Pulmonary artery endothelial cell (primary cell): ENCODE results near the gene ITPR2. TPM values are rescaled to one million over a fixed set of nuclear protein-coding genes. Genes with fewer than 3 reads are reported as not detected.
"Not testable (repeated sequence)": the region's sequence is repeated elsewhere in the genome, so short reads cannot be mapped to it uniquely, and the experiment has no call there.

Experiments
- DNase-seq: peaks from one replicate; pipeline ENCODE4 v3.0.0-alpha.2; 2011; ENCODE audit warnings: low read depth, low spot score
- total RNA-seq: library from RNA; depleted of rRNA; stranded (reverse); fragments of >200 nt; gene quantifications from 2 replicates; pipeline ENCODE4 v1.2.3, GENCODE V29; 2014

The ITPR2 gene
- 48.7 and 96.2 TPM in 2 replicates for total RNA-seq

DNA sequence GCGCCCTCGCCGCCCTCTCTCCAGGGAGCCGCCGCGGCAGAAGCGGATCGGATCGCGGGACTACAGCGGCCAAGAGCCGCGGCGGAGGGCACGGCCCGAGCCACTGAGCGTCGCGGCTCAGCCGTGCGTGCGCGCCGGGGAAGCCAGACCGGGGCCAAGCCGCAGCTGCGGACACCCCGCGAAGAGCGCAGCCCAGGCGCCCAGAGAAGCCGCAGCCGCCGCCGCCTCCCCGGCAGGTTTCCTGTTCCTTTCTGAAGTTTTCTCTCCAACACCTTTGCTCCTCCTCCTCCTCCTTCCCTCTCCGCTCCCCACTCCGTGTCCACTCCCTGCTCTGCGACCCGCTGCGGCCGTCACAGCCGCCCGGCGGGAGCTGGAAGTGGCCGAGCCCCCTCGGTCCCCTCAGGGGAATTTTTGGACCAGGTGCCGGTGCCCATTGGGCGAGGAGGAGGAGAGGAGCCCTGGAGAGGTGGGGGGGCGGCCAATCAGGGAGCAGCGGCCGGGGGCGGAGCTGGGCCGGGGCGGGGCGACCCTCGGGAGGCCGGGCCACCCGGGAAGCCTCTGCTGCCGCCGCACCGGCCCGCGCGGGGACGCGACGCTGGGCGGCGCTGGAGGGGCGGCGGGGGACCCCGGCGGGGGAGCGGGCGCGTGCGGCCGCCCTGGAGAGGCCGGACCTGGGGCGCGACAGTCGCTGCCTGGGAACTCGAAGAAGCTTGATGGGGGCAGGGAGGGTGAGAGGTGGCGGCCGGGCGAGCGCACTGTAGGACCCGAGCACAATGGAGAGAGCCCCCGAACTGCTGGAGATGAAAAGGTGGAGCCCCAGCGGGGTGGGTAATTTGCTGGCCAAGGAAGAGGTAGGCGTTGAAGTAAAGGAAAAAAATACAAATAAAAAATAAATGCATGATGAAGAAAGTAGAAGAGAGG is at the start of gene ITPR2:
ITPR2 (minus strand) TSS at position 373 of the 921 bp plus-strand sequence. CDS start 413 bp downstream, outside the sequence.
- DNase-seq: no peak

DNA sequence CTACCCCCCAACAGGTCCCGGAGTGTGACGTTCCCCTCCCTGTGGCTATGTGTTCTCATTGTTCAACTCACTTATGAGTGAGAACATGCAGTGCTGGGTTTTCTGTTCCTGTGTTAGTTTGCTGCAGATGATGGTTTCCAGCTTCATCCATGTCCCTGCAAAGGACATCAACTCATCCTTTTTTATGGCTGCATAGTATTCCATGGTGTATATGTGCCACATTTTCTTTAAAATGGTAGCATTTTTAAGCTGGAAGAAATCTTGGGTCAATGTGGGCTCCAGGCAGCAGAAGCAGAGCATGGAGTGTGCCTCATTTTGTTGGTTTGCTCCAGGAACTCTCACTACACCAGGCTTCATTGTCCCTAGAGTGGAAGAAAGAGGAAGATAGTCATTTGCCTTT is 47.6 kb upstream of the ITPR2 start:
- no peak for DNase-seq

DNA sequence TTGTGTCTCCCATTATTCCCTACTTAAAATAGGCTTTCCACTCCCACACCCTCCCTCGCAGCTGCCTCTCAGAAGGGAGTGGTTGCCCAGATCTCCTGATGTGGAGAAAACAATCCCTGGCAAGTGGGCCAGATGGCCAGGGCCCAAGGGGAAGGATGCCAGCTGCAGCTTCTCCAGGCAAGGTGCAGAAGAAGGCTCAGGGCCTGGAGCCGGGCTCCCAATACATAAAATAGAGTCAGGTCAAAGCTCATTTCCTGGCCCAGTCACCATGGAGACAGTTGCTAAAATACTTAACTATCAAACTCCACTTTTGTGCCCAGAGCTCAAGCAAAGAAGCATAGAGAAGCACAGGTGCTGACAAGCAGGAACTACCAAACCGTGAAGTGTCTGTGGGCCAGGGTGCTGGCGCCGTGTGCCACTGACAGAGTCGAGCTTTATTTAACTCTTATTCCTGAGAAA is 45.7 kb upstream of the ITPR2 start:
- DNase-seq: peak; percentile 71

DNA sequence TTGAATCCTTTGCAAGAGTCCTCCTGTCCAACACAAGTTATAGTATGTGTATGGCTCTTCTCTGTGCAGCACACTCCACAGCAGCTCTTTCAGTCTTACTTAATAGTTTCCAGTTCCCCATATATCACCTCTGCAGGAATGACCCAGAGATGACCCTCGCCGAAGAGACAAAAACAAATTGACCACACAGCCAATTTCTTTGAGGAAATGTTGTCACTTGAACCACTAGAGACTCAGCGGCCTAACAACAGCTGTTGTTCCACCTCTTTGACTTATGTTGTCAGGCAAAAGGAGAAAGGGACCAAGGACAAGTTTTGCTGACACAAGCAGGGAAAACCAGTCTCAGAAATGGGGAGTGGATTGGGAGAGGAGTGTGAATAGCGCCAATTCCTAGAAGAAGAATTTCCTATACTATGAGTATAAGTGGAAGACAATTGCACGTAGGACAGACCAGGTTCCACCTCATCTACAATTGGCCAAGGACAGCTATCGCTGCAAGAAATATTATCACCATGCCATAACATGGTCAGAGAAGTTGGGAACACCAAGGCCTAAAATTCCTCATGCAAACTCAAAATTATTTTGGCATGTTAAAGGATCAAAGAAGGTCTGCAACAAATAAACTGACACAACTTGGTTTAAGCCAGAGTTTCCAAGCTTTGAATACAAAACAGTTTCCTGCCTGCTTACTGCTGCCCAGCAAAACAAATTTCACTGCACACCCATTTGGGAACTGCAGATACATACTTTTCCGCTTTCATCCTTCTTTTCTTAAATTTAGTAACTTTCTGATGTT is 41.7 kb upstream of the ITPR2 start:
- DNase-seq: no peak

DNA sequence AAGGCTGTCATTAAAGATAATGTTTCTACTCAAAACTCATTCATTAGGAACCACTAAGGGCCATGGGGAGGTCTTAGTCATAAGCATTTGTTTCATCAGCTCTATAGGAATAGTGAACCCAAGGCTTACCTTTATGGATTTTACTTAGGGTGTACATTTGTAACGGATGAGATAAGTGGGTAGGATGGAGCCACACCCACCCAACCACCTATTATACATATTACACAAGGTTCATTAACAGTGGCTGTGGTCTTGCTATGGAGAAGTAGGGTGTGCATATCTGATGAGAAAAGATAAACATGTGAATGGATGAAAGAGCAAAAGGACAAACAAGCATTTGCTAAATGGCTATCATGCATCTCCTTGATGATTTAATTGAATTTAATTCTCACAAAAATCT is 39.6 kb upstream of the ITPR2 start:
- DNase-seq: no peak

DNA sequence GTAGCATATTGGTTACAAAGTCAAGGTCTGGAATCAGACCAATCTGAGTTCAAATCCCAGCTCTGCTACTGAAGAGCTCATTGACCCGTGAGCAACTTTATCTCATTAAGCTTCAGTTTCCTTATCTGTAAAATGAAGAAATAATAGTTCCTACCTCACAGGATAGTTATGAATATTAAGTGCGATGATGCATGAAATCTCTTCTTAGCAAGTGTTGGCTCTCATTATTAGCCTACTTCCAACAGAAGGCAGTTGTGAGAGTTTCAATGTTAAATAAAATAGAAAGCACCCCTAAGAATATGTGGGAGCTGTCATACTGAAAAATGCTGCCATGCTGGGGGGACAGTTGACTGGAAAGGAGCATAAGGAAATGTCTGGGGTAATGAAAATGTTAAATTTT is 39.0 kb upstream of the ITPR2 start:
- DNase-seq: no peak

DNA sequence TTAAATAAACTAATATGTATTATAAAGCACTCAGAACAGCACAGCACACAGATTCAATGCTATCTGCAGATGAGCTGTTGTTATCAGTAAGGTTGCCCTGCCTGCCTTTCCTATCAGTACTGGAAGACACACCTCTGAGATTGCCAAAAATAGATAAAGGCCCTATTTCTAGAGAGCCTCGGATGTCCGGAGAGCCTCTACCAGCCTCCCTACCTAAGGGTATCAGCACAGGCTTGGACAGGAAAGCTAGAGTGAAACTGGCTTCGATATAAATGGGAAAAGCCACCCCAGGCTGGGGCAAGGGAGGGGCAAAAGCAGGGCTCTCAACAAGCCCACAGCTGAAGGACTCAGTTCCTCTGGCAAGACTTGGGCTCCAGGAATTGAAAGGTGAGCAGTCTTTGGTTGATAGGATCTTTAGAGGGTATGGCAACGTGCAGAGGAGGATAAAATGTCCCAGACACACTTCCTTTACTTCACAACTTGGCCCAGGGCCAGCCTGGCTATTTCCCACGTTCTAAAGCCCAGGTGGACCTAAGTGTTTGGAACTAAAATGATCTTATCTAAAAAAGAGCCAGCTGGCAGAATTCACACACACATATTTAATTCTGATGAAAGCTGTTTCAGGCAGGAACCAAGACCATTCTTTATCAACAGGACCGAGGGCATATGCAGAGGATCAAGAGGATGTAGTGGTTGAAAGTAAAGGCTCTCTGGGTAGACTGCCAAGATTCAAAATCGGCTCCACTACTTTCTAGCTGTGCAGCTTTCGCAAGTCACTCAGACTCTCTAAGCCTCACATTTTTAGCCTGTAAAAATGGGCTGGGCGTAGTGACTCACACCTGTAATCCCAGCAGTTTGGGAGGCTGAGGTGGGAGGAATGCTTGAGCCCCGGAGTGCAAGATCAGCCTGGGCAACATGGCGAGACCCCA is 37.8 kb upstream of the ITPR2 start:
- DNase-seq: peak; percentile 46

DNA sequence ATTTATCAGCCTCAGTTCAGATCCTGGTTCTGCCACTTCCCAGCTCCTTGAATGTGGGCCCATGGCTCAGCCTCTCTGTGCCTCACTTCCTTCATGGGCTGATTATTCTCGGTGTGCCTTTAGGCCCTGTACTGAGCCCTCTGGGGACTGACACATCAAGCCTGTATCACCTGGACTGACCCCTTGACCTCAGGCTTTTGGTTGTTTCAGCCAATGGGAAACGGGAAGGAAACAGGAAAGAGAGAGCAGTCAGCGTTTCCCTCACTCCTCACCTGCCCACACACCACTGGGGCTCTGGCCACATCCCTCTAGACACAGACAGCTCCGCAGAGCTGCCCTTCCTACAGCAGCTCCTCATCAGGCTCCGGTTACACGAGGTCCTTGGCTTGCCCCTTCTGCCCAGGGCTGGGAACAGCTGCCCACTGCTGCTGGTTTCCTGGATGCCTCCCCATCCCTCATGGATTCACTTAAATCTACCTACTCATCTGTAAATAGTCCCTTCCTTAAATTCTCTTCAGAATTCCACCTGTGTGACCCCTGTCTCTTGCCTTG is 37.0 kb upstream of the ITPR2 start:
- DNase-seq: no peak

DNA sequence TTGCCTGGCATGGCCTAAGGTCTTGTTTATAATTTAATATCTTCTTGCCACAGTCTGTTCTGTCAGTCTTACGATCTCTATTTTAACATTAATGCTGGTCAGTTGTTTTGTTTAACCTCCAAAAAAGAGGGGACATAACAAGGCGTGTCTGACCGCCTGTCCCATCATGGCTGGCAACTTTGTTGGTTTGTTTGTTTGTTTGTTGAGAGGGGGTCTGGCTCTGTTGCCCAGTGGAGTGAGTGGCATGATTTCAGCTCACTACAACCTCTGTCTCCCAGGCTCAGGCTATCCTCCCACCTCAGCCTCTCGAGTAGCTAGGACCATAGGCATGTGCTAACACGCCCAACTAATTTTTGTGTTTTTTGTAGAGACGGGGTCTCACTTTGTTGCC is 36.1 kb upstream of the ITPR2 start:
- no peak for DNase-seq

DNA sequence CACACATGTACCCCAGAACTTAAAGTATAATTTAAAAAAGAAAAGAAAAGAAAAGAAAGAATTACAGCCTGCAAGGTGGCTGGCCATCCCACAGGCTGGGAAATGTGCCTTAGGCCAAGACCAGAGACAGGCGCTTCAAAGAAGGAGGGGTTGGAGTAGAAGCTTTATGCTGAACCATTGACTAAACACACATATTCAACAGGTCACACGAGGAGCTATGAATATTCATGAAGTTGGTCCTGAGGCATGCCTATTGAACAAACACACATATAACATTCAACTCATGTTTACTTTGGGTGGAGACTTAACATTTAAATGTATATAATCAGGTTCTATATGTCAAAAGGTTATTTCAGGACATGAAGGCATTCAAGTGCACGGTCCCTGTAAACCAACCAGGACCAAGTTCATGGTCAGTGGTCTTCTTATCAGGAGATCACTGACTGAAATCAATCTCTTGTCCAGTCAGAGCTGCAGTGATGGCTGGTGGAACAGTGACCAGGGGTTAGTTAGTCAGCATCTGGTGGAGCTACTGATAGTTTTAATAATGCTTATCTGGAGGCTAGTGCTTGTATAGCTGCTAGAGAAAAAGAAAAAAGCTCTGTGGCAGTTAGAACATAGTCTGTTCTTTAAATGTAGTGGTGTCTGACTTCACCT is 35.6 kb upstream of the ITPR2 start:
- DNase-seq: no peak

DNA sequence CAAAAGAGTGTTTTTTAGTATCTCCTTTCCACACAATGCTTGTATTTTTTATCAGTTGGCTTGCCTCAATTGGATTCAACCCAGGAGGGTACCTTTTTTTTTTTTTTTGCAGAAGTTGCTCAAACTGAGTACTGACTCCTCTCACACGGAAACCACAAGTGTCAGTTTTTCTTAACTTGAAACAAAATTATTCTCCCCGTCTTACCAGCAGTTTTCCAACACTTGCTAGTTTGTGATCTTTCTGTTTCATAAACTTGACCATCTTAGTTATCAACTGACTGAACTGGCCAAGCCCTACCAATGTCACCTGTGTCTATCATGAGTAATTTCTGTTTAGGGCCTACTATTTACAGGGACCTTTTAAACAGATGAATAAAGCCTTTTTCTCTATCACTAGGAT is 34.1 kb upstream of the ITPR2 start:
- DNase-seq: no peak

DNA sequence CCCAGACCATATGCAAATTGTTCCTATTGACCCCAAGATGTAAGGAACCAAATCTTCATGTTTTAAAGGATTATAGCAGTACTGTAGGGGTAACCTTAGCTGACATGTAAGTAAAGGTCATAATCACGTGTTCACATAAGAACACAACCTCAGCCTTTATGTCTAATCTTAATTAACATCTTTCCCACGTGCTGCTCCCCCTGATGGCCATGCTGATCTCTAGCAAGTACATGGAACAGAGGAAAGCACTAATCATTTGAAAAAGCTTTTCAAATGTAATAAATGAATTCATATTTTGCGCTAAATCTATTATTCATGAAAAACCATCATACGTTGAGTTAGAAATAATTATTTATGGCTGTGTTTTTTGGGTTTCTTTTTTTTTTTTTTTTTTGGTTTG is 30.5 kb upstream of the ITPR2 start:
- DNase-seq: no peak

DNA sequence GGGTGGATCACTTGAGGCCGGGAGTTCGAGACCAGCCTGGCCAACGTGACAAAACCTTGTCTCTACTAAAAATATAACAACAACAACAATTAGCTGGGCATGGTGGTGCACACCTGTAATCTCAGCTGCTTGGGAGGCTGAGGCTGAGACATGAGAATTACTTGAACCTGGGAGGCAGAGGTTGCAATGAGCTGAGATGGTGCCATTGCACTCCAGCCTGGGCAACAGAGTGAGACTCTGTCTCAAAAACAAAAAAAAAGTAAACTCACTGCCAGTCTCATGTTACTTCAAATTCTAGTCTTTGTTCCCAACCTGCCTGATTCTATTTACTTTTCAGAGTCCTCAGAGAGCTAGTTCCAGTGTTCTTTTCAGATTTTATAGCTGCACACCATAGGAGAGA is 29.8 kb upstream of the ITPR2 start:
- not testable (repeated sequence) for DNase-seq

DNA sequence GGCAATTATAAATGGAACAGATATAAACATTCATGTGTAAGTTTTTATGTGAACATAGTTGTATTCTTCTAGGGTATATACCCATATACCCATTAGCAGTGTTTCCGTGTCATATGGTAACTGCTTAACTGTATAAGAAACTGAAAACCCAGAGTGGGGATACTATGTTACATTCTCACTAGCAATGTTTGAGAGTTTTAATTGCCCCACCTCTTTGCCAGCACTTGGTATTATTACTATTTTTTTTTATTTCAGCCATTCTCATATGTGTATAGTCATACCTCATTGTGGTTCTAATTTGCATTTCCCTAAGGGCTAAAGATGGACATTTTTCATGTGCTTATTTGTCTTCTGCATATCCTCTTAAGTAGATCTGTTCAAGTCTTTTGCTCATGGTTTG is 28.7 kb upstream of the ITPR2 start:
- DNase-seq: no peak

DNA sequence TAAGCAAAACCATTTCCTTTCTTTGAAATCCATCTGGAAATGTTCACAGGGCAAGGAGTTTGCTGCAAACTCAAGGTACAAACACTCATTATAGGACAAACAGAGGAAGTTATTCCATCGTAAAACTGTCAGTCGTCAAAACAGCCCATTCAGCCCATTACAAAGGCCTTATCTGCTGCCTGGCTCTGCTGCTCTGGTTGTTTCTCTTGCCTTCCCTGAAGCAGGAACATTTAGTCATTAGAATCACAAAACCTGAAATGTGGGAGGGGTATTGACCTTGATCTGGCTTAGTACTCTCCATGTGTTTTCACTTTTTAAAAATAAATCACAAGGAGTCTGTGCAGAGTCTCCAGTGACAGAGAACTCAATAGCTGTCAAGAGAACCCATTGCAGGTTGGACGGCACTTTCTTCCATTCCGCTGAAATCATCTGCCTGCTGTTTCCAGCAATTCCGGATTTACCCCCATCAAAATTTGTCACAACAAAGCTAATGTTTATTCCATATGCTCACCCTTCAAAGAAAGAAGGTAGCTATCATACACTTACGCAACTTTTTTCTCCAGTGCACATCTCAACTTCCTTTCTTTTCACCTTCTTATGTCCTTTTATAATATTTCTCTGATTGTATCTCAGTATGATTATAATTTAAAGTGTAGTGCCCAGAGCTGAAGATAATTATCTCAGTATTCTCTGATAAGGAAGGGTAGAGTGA is 24.6 kb upstream of the ITPR2 start:
- DNase-seq: peak; percentile 74

DNA sequence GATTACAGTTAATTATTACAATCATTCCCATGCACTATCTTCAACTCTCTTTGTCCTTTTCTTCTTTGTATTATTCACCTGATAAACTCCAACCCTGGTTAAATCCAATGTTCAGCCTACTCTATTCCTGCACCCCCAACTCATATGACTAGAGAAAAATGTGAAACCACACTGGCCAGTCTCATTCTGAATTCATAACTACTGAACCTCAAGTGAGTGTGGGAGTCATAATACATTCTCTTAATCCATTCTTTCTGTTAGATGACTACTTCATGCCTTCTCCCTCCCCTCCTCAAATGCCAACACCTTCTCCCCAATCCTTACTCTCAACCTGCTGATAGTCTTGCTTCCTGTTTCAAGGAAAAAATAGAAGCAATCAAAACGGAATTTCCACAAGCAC is 22.3 kb upstream of the ITPR2 start:
- DNase-seq: no peak

DNA sequence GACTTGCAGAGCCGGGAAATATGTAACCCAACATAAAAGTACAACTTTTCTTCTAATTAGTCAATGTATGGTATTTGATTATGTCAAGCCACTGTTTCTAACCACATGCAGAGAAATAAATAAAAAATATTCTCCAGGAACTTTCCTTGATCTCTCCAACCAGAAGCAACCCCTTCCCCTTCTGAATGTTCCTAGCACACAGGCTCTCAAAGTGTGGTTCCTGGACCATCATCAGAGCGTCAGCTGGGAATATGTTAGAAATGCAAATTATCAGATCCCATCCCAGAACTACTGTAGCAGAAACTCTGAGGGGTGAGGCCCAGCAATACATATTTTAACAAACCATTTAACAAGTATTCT is 21.0 kb upstream of the ITPR2 start:
- no peak for DNase-seq

DNA sequence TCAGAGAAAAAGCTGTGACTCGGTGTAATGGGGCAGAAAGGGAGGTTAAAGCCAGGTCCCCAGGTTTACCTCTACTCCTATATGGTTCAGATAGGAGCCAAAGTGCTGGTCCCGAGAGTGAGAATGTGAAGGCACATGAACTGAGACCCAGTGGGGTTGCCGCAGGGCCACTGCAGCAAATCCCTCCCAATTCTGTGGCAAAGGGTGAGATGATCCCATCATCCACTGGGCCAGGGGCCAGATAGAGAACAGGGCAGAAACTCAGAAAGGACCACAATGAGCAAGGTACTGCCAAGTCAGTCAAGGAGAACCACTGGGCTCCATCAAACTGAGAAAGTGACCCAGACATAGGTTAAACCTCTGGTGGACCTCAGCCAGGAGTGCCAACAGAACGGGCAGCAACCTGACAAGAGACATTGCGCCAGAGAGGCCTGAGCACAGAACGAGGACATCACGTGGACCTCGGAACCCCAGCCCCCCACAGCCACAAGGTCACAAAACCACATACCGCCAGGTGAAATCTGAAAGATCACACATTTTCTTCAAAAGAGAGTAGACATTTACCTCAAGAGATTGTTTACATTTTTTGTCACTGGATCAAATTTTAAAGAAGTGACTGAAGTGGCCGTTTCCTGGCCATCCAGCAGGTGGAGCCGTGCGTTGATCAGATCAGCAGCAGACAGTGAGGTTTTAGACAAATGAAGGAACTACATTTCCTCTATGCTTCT is 20.5 kb upstream of the ITPR2 start:
- DNase-seq: no peak
